ENCODE measurements around the gene LMO2.

The LMO2 gene

DNA sequence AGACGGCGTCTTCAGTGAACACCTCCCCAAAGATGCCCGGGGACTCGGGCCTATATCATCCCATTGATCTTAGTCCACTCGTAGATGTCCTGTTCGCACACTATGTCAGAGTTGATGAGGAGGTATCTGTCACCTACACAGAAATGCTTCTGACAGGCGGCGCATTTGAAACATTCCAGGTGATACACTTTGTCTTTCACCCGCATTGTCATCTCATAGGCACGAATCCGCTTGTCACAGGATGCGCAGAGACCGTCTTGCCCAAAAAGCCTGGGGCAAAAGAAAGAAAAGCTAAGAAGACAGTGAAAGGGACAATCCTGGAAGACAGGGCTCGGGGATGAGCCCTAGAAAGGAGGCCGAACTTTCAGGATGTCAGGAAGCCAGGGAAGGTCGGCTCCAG is 32.6 kb downstream of the LMO2 start:
- TF ChIP-seq, protein P1, sequence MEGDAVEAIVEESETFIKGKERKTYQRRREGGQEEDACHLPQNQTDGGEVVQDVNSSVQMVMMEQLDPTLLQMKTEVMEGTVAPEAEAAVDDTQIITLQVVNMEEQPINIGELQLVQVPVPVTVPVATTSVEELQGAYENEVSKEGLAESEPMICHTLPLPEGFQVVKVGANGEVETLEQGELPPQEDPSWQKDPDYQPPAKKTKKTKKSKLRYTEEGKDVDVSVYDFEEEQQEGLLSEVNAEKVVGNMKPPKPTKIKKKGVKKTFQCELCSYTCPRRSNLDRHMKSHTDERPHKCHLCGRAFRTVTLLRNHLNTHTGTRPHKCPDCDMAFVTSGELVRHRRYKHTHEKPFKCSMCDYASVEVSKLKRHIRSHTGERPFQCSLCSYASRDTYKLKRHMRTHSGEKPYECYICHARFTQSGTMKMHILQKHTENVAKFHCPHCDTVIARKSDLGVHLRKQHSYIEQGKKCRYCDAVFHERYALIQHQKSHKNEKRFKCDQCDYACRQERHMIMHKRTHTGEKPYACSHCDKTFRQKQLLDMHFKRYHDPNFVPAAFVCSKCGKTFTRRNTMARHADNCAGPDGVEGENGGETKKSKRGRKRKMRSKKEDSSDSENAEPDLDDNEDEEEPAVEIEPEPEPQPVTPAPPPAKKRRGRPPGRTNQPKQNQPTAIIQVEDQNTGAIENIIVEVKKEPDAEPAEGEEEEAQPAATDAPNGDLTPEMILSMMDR (IDR thresholded peaks at IDR 0.05; ENCODE audit: low read depth, low read length, missing control alignments) = no peak
- no peak overlapping the region for H3K4me3 ChIP-seq (ENCODE audit: low read depth, low read length)
- in situ Hi-C loops (cut with HindIII; ENCODE audit: low sequenced_read_pairs) = no loop called here
- no peak for DNase-seq (ENCODE audit: low read depth)

DNA sequence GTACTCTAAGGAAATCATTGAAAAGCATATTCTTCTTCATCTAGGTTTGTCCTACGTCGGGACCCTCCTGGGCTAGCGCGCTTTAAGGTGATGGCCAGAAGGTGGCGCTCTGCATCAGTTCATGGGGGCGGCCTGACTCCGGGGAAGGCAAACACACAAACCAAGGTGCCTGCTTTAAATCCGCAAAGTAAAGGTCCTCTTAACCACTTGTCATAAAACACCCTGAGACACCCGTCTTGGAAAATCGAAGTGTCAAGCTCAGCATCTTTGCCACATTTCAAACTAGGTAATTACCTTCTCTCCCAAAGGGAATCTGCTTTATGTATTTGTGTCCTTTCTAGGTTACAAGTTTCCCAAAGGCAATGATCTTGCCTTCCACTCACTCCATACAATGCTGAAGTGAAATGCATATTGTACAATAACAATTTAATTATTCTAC is 33.9 kb downstream of the LMO2 start:
- TF ChIP-seq, protein P1 (IDR thresholded peaks at IDR 0.05; ENCODE audit: low read depth, low read length, missing control alignments) = peak; percentile 93
- in situ Hi-C loops (cut with HindIII; ENCODE audit: low sequenced_read_pairs) = no loop called here
- DNase-seq (ENCODE audit: low read depth) = peak; percentile 43
- H3K4me3 ChIP-seq (ENCODE audit: low read depth, low read length) = no peak overlapping the region

DNA sequence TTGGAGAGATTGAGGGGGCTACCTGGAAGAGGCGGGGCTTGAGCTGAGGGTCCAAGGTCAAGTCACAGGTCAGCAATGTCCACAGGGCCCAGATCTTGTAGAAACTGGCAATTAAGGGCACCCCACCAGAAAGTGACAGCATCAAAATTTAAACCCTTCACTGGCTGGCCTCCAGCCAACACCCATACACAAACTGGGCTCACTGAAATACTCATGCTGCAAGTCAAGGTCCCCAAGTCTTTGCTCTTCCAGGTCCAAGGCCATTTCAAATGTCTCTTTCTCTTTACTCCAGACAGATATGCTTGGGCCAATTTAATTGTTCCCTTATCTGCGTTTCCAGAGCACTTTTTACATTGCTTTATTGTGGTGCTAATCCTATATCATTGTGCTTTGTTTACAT is 36.4 kb downstream of the LMO2 start:
- DNase-seq (ENCODE audit: low read depth) = no peak
- no peak overlapping the region for H3K4me3 ChIP-seq (ENCODE audit: low read depth, low read length)
- in situ Hi-C loops (cut with HindIII; ENCODE audit: low sequenced_read_pairs) = no loop called here
- TF ChIP-seq, protein P1 (IDR thresholded peaks at IDR 0.05; ENCODE audit: low read depth, low read length, missing control alignments) = no peak

DNA sequence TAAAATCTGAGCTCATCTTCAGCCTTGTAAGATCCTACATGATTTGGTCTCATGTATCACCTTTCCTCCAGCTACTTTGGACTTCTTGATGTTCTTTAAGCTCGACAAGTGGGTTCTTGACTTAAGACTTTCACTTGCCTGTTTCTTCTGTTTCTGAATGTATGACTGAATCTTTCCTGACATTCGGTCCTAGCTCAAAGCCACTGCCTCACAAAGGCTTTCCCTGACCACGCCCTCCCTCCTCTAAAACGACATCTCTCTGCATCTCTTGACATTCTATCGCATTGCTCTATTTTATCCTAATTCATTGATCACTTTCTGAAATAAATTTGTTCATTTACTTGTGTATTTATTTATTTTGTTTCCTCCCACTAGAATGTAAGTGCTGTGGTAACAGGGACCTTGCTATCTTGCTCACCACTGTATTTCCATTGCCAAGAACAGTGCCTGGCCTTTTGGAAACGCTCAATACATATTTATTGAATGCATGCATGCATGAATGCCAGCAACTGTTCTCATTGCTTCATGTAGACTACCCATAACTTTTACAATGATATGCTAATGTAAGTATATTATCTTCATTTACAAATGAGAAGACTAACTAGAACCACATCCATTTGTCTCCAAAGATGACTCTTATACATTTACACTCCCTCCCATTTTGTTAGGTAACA is 43.0 kb downstream of the LMO2 start:
- in situ Hi-C loops (cut with HindIII; ENCODE audit: low sequenced_read_pairs) = loop anchor here (5.0 kb wide), 1 partner anchor 83 kb away; no protein-coding TSS in a partner anchor
- TF ChIP-seq, protein P1 (IDR thresholded peaks at IDR 0.05; ENCODE audit: low read depth, low read length, missing control alignments) = no peak
- no peak overlapping the region for H3K4me3 ChIP-seq (ENCODE audit: low read depth, low read length)
- DNase-seq (ENCODE audit: low read depth) = no peak

DNA sequence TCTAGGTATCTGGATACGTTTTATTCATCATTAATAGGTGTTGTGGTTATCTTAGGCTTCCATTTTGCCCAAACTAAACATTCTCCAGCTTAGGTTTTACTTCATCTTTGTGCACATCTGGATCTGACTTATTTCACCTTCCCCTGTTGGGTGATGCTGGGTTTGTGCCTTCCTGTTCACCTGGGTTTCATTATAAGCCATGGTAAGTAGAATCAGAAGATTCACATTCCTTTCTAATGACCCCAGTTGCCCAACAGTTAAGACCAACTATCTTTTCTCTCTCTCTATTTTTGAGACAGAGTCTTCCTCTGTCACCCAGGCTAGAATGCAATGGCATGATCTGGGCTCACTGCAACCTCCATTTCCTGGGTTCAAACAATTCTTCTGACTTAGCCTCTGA is 44.6 kb downstream of the LMO2 start:
- in situ Hi-C loops (cut with HindIII; ENCODE audit: low sequenced_read_pairs) = loop anchor here (5.0 kb wide), 1 partner anchor 85 kb away; no protein-coding TSS in a partner anchor
- no peak overlapping the region for H3K4me3 ChIP-seq (ENCODE audit: low read depth, low read length)
- no peak for DNase-seq (ENCODE audit: low read depth)
- TF ChIP-seq, protein P1 (IDR thresholded peaks at IDR 0.05; ENCODE audit: low read depth, low read length, missing control alignments) = no peak

DNA sequence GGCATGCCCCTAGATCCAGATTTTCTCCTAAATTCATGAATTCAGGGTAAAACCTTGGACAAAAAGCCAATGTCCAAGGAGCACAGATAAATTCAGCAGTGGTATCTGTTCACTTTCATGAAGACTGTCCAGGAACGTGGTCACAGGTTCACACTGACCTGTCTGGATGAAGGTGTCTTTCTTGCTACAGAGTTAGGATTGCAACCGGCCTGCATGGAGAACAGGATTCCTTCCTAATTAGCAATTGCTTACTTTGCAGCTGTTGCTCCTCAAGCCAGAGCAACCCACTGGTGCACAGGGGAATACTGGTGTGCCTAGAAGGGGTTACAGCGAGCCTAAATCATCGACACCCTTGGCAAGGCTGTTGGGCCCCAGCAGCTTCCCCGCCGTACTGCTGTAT is 47.6 kb downstream of the LMO2 start:
- H3K4me3 ChIP-seq (ENCODE audit: low read depth, low read length) = no peak overlapping the region
- DNase-seq (ENCODE audit: low read depth) = no peak
- in situ Hi-C loops (cut with HindIII; ENCODE audit: low sequenced_read_pairs) = no loop called here
- TF ChIP-seq, protein P1 (IDR thresholded peaks at IDR 0.05; ENCODE audit: low read depth, low read length, missing control alignments) = no peak

Data from astrocyte of the cerebellum (primary cell).